Lower leg skin (tissue), 3 donors: ENCODE results near the gene PRPS1L1.

ENCODE experiments used
- POLR2A ChIP-seq, 2 donors: fragments of 450-650 bp; IDR thresholded peaks; one replicate each; pipeline ENCODE4 v1.6.1; 2016 to 2017; ENCODE audit warnings: antibody characterized with exemption in 2 of 2, mild to moderate bottlenecking in 1 of 2, moderate library complexity in 1 of 2
- TF ChIP-seq, protein P1 (sequence below), 3 donors: fragments of 450-650 bp; IDR thresholded peaks; one replicate each; pipeline ENCODE4 v1.5.1; 2016; ENCODE audit warnings: antibody characterized with exemption in 3 of 3, mild to moderate bottlenecking in 3 of 3, moderate library complexity in 2 of 3

- TF ChIP-seq, protein P1, sequence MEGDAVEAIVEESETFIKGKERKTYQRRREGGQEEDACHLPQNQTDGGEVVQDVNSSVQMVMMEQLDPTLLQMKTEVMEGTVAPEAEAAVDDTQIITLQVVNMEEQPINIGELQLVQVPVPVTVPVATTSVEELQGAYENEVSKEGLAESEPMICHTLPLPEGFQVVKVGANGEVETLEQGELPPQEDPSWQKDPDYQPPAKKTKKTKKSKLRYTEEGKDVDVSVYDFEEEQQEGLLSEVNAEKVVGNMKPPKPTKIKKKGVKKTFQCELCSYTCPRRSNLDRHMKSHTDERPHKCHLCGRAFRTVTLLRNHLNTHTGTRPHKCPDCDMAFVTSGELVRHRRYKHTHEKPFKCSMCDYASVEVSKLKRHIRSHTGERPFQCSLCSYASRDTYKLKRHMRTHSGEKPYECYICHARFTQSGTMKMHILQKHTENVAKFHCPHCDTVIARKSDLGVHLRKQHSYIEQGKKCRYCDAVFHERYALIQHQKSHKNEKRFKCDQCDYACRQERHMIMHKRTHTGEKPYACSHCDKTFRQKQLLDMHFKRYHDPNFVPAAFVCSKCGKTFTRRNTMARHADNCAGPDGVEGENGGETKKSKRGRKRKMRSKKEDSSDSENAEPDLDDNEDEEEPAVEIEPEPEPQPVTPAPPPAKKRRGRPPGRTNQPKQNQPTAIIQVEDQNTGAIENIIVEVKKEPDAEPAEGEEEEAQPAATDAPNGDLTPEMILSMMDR (IDR thresholded peaks at IDR 0.05): no peak
- TF ChIP-seq POLR2A (IDR thresholded peaks at IDR 0.05): no peak
Measured at GRCh38 chr7:17994079-17994850, 33.4 kb downstream of the PRPS1L1 start.
